ENCODE data around the gene UBXN2A.
"Not testable (repeated sequence)": the region's sequence is repeated elsewhere in the genome, so short reads cannot be mapped to it uniquely, and the experiment has no call there.

UBXN2A gene

DNA sequence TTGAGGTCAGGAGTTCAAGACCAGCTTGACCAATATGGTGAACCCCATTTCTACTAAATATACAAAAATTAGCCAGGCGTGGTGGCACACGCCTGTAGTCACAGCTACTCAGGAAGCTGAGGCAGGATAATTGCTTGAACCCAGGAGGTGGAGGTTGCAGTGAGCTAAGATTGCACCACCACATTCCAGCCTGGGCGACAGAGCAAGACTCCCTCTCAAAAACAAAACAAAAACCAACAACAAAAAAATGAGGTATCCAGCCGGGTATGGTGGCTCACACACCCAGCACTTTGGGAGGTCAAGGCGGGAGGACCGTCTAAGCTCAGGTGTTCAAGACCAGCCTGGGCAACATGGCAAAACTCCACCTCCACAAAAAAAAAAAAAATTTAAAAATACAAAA, 74.6 kb downstream of the UBXN2A start:
- DNase-seq = peak; percentile 50

DNA sequence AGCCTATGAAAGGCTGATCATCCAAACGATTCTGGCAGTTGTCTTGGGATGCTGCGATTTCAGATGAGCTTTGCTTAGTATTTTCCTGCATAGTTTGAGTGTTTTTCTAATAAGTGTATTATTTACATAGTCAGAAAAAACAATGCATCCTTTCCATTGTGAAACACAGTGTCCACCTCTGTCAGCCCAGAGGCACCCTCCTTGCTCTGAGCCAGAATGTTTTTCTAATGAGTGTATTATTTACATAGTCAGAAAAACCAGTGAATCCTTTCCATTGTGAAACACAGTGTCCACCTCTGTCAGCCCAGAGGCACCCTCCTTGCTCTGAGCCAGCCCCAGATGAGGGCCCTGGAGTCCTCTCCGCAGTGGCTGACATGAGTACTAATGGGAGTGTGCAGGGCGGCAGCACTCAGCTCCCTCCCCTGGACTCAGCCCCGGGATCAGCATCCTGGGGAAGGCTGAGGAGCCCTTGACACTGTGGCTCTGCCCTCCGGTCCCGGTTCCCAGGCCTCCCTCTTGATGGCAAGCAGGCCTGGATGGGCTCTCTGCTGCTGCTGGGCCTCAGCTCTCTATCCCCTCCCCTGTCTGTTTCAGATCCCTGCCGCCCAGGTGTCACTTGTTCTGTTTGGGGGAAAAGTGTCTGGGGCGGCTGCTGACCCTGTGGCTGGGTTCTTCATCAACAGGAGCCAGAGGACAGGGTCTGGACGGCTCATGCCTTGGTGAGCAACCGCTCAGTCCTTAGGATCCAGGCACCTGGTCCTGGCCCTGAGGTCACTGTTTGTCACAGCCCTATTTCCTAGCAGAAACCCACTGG, 75.5 kb downstream of the UBXN2A start:
- DNase-seq = peak; percentile 91

DNA sequence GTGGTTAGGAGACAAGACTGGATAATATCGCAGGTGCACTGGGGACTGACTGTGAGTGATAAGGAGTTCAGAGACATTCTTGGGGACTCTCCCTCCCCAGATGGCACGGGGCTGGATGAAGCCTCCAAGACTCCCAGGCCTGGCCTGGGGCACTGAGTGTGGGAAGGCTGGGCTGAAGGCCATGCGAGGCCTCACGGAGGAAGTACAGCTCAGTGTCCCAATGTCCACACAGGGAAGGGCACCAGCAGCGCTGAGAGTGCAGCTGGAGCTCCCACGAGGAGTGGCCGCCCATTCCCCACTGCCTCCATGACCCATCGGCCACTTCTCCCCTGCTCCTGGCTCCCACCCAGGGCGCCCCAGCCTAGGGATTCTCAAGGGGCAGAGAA, 76.1 kb downstream of the UBXN2A start:
- no peak for DNase-seq

DNA sequence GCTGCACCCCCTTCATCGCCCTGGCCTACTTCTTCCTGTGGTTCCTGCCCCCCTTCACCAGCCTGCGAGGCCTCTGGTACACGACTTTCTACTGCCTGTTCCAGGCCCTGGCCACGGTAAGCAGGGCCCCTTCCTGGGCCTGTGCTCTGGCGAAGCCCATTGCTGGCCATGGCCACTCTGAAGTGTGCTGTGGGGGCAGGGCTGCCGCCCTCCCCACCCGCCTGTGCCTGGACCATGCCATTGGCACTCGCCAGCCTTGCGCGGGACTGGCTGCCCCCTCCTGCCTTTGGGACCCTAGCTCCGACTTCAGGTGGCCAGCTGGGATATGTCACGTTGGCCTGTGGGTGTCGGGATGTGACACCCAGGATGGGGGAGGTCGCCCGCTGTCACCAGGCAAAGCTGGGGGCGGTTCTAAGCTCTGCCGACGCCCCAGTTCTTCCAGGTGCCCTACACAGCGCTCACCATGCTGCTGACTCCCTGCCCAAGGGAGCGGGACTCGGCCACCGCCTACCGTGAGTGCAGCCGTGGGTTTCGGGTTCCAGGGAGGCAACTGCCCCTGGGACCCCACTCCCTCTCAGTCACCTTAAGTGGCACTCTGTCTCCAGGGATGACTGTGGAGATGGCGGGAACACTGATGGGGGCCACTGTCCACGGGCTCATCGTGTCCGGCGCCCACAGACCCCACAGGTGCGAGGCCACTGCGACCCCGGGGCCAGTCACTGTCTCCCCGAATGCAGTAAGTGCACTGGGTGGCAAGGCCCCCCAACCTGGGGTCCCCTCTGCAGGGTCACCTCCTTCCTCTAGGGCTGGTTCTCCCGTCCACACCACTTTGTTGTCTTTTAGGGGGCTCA, 76.8 kb downstream of the UBXN2A start:
- no peak for DNase-seq

DNA sequence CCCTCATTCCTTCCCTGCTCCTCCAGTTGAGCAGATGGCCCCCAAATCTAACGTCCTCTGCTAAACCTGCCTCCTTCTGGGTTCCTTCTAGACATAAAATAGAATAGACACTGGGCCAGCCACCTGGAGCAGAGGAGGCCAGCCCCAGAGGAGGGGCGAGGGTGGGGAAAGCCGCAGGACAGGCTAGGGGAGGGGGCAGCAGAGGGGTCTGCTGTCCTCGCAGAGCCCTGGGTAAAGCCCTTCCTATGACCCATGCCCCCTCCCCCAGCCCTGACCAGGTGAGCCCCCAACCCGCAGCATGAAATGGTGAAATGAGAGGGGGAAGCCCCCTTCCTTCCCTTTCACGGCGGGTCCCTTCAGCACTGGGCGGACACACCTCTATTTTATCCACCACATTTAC, 77.4 kb downstream of the UBXN2A start:
- DNase-seq = no peak

DNA sequence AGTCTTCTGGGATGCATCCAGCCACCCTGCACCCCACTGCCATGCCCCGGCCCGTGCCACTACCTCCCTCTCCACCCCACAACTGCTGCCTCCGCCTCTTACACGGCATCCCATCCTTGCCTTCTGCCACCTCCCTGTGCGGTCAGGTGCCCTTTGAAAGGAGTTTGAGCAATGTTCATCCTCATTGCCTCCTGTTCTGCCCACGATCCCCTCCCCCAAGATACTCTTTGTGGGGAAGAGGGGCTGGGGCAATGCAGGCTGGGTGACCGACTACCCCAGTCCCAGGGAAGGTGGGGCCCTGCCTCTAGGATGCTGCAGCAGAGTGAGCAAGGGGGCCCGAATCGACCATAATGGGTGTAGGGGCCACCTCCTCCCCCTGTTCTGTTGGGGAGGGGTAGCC, 78.0 kb downstream of the UBXN2A start:
- DNase-seq = no peak

DNA sequence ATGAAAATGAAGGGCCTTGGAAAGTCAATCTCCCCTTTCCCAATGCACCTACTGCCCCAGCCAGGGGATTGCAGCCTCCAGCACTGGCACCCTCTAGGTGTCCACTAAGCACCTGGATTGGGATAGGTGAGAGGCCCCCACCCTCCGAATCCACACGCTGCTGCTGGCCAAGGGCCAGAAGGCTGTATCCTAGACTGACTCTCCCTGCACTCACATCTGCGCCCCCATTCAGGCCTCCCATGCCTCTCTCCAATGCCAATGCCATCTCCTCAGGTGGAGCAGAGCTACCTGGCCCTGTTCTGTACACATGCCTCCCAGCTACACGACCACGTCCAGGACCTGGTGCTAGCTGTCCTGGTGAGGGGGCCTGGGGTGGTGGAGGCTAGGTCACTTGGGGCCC, 79.5 kb downstream of the UBXN2A start:
- DNase-seq = no peak

DNA sequence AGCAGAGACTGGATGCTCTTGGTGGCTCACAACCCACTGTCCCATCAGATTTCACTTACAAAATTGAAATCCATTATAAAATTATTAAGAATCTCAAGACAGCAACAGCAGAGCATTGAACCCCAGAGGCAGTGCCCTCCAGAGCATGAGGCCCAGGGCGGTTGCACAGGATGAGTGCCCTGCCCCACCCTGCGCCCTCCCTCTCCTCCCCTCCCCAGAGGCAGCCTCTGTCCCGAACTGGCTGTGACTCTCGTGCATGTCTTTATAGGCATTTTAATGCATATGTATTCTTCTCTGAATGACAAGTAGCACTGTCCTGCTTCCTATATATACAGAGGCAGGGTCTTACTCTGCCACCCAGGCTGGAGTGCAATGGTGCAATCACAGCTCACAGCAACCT, 80.0 kb downstream of the UBXN2A start:
- DNase-seq = no peak

DNA sequence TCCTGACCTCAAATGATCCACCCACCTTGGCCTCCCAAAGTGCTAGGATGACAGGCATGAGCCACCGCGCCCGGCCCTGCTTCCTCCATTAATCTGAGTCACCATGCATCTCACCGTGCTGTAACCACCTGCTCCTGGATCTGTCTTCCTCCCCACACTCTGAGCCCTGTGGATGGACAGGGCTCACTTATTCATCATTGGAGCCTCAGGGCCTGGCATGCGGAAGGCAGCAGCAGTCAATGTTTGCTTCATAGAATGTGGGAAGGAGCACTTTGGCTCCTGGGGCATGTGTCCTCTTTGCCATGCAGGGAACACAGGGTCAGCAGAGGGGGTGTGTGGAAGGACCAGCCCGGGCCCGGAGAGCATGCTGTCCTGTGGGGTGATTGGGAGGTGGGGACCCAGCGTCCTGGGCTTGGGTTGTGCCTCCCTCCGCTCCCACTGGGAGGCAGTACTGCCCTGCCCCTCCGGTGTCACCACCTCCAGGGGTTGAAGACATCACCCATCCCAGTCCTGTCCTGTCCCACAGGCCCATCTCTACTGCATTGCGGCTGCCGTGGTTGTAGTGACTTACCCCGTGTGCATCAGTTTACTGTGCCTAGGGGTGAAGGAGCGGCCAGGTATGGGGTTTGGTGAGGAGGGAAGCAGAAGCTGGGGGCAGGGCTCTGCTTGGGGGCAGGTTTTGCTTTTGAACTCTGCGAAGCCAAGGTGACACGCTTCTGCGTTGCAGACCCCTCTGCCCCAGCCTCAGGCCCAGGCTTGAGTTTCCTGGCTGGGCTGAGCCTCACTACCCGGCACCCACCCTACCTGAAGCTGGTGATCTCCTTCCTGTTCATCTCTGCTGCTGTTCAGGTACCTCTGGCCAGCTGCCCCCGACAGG, 81.1 kb downstream of the UBXN2A start:
- DNase-seq = no peak

DNA sequence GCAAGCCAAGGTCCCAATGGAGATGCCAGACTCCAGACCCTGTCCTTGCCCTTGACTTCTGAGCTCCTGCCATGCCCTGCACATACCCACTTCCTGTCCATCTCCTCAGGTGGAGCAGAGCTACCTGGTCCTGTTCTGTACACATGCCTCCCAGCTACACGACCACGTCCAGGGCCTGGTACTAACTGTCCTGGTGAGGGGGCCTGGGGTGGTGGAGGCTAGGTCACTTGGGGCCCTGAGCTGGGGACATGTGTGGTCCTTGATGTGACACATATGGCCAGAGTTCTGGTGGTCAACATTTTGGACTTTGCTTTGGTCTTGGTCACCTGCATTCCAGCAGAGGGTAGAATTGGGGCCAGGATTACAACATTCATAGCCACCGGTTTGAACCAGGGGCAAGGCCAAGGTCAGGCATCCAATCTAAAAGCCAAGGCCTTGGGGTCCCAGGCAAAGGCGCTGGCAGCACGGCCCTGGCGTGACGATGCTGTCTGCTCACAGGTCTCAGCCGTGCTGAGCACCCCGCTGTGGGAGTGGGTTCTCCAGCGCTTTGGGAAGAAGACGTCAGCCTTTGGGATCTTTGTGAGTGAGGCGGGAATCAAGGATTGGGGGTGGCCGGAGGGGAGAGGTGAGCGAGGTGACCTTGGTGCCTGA, 82.2 kb downstream of the UBXN2A start:
- DNase-seq = no peak

DNA sequence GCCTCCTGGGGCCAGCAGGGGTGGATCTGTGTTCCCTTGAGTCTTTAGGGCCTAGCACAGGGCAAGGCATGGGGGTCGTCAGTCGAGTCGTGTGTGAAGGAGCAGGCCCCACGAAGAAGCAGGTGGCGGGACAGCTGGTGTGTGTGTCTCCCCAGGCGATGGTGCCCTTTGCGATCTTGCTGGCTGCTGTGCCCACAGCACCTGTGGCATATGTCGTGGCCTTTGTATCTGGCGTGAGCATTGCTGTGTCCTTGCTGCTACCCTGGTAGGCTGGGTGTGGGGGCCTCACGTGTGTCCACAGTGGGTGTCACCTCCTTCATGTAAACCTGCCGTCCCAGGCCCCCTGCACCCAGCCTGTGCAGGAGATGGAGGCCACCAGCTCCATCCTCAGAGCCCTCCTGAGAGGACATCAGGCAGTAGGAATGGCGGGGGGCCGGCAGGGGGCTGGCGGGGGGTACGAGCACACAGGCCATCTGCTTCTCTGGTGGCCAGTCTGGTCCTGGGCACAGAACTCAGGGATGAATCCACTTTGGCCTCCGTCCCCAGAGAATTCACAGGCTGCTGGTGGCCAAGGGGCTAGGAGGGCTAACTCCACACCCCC, 82.8 kb downstream of the UBXN2A start:
- no peak for DNase-seq

DNA sequence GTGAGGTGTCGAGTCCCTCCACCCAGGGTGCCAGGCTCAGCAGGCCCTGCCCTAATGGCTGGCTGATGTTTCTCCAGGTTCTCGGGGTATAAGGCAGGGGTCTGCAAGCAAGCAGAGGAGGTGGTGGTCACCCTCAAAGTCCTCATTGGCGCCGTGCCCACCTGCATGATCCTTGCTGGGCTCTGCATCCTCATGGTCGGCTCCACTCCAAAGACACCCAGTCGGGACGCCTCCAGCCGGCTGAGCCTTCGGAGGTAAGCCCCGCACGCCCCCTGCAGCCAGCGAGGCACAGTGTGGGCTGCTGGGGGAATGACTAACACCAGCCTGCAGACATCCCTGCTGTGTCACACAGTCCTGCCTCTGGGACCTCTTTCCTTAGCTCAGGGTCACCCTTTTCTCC, 83.8 kb downstream of the UBXN2A start:
- no peak for DNase-seq

DNA sequence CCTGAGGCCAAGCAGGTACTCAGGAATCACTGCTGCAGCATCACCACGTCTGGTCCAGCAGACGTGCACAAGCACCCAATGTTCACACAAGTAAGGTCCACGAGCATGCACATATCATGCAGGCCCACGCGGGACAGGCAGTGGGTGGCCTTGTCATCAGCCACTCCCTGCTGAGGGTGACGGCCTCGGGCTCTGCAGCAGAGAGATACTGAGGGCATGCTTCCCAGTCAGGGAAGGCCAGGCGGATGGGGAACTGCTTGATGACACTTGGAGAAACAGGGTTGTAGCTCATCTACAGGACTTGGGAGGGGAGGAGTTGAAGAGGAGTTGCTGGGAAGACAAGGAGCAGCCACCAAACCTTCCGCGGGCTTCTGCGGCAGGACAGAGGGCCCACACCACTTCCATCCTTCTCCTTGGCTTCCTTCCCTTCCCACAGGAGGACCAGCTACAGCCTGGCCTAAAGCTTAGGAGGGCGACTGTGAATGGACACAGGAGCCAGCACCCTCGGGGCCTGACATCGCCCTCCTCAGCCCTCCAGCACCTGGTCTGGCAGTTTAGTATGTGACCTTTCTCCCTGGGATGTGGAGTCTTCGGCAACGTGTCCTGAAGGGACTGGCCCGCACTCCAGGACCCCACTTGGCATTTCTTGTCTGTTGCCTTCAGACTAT, 84.9 kb downstream of the UBXN2A start:
- no peak for DNase-seq

DNA sequence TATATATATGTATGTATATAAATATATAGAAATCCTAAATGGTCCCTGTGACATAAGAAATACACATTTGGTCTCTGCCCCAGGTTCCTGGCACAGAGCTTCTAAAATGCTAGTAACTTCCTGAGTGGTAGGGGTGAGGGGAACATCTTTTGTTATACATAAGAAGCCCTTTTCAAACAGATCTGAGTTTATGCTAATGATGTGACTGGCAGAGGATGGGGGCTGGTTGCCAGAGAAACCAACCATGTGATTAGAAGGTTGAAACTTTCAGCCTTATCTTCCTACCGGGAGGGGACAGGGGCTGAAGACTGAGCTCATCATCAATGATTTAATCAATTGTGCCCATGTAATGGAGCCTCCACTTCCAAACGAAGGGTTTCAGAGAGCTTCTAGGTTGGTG, 86.0 kb downstream of the UBXN2A start:
- no peak for DNase-seq

DNA sequence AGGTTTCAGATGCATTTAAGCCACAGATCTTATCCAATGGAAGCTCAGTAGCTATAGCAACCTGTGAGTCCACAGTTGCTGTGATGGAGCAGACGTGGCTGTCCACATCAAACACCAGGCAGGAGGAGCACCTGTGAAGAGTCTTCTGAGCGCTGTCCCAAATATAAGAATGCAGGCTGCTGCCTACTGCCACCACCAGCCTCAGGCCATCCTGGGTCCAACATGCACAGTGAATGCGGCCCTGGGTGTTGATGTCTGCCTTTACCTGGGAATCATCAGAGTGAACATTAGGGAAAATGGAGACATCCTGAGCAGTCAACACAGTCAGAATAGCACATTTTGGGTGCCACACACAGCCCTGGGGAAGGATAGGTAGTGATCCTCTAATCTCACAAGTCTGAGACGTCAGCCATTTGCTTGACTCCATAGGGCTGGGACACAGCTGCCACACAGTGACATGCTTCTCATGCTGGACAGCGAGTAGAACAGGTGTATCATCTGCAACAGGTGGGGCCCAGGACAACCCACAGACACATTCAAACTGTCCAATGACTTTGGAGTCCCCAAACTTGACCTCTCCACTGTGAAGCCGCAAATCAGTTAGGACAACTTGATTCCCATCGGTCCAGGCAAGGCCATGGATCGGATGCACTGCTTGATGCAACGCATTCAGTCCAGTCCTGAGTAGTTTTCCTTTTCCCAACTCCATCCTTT, 98.7 kb downstream of the UBXN2A start:
- DNase-seq = no peak

DNA sequence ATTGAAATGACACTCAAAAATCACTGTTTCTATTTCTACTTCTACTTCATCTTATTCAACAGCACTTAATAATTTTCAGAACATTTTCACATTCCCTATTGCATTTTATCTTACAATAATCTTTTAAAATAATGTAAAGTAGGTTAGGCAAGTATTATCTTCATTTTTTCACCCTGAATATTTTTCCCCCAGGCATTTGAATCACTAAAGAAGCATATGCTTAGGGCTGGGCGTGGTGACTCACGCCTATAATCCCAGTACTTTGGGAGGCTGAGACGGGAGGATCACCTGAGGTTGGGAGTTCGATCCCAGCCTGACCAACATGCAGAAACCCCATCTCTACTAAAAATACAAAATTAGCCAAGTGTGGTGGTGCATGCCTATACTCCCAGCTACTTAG, 100.2 kb downstream of the UBXN2A start:
- no peak for DNase-seq

DNA sequence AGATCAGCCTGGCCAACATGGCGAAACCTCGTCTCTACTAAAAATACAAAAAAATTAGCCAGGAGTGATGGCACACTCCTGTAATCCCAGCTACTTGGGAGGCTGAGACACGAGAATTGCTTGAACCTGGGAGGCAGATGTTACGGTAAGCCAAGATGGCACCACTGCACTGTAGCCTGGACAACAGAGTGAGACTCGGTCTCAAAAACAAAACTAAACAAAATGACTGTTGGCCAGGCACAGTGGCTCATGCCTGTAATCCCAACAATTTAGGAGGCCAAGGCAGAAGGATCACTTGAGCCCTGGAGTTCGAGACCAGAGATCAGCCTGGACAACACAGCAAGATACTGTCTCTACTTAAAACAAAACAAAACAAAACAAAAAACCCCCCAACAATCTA, 102.9 kb downstream of the UBXN2A start:
- not testable (repeated sequence) for DNase-seq

DNA sequence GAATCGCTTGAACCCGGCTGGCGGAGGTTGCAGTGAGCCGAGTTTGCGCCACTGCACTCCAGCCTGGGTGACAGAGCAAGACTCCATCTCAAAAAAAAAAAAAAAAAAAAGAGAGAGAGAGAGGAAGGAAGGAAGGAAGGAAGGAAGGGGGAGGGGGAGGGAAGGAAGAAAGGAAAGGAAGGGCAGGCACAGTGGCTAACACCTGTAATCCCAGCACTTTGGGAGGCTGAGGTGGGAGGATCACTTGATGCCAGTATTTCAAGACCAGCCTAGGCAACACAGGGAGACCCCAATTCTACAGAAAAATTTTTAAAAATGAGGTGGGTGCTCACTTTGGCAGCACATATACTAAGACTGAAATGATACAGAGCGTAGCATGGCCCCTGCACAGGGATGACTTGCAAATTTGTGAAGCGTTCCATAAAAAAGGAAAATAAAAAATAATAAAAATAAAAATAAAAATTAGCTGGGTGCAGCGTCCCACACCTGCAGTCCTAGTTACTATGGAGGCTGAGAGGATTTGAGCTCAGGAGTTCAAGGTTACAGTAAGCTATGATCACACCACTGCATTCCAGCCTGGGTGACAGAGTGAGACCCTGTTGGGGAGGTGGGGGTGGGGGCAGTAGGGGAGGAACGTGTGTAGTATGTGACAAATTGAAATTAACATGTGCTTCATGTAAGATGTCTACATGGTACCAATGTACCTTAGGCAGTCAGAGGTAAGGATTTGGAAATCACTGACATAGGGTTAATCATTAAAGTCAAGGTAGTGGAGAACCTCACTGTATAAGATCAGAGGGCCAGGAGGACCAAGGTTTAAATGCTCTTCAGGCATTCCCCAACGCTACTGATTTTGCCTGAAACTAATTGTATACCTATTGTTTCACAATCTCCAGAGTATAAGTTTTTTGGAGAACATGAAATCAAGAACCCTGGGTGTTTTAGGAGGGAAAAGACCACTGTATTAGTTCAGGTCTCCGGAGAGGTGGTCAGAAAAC, 105.5 kb downstream of the UBXN2A start:
- DNase-seq = no peak

DNA sequence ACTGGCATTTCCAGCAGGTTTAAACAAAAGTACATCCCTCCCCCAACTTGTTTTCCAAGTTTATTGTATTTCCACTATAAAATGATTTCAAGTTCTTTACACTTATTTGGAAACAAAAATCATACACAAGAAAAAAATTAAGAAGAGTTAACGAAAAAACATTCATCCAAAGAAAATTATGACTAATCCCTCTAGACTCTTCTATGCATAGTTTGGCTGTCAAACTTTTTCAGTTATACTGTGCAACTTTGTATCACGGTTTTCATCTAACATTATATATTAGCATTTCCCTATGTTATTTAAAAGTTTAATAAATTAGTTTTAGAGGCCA, 106.3 kb downstream of the UBXN2A start:
- no peak for DNase-seq
